Osteocyte (in vitro differentiated cells): Measurements from ENCODE around the gene SEMA5B. TPM values are rescaled to one million over a fixed set of nuclear protein-coding genes. Genes with fewer than 3 reads are reported as not detected.

Experiments used
- DNase-seq: peaks from one replicate; pipeline ENCODE4 v3.0.0; 2021; ENCODE audit warnings: mixed read lengths; ENCODE audit not compliant: unreplicated experiment; ENCODE audit errors: extremely low spot score
- H3K27ac Mint-ChIP-seq: one replicate; pipeline ENCODE4 v1.8.0; 2021; ENCODE audit warnings: mild to moderate bottlenecking, mixed read lengths; ENCODE audit not compliant: unreplicated experiment
- H3K27me3 Mint-ChIP-seq: one replicate; pipeline ENCODE4 v1.8.0; 2021; ENCODE audit warnings: mixed read lengths; ENCODE audit not compliant: unreplicated experiment
- H3K36me3 Mint-ChIP-seq: one replicate; pipeline ENCODE4 v1.8.0; 2021; ENCODE audit warnings: mixed read lengths; ENCODE audit not compliant: unreplicated experiment
- H3K4me1 Mint-ChIP-seq: one replicate; pipeline ENCODE4 v1.8.0; 2021; ENCODE audit warnings: mixed read lengths; ENCODE audit not compliant: unreplicated experiment
- H3K4me3 Mint-ChIP-seq: one replicate; pipeline ENCODE4 v1.8.0; 2021; ENCODE audit warnings: mild to moderate bottlenecking, moderate library complexity, mixed read lengths; ENCODE audit not compliant: unreplicated experiment
- H3K9me3 Mint-ChIP-seq: one replicate; pipeline ENCODE4 v1.8.0; 2021; ENCODE audit warnings: mixed read lengths; ENCODE audit not compliant: unreplicated experiment
- total RNA-seq: library from RNA; stranded (reverse); gene quantifications from 2 replicates; pipeline ENCODE4 v1.2.1, GENCODE V29; 2021
- TF ChIP-seq, protein P1 (sequence below): fragments of 200-600 bp; sonication (generic); IDR thresholded peaks from 2 replicates; pipeline ENCODE4 v1.5.0; 2021; ENCODE audit warnings: antibody characterized with exemption, mild to moderate bottlenecking, moderate library complexity

SEMA5B gene
- total RNA-seq, 1 donor from 2014 or later = 1.3 TPM

DNA sequence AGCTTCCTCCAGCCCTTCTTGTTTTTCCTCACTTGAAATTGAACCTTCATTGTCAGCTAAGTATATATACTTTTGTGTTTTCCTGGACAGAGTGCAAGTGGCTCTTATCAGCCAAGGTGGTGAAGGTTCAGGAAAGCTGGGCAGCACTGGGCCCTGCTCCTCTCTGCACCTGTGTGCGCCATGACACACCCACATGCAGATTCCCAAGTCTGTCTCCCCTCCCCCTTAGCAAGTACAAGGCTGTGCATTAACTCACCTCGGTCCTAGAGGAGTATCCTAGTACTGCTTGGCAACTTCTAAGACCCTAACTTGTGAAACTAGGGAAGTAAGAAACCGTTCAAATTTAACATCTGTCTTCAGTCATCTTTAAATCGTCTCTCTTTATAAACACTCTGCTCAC, 146.9 kb downstream of the SEMA5B start:
- Mint-ChIP-seq H3K27ac (no peak overlapping the region), H3K9me3 (no peaks in the 10 kb centered on the region), H3K4me3 (no peak overlapping the region), H3K27me3 (no peaks in the 10 kb centered on the region), H3K36me3 (peaks cover 19% of the 10 kb centered on the region), H3K4me1 (no peaks in the 10 kb centered on the region)
- TF ChIP-seq, protein P1, sequence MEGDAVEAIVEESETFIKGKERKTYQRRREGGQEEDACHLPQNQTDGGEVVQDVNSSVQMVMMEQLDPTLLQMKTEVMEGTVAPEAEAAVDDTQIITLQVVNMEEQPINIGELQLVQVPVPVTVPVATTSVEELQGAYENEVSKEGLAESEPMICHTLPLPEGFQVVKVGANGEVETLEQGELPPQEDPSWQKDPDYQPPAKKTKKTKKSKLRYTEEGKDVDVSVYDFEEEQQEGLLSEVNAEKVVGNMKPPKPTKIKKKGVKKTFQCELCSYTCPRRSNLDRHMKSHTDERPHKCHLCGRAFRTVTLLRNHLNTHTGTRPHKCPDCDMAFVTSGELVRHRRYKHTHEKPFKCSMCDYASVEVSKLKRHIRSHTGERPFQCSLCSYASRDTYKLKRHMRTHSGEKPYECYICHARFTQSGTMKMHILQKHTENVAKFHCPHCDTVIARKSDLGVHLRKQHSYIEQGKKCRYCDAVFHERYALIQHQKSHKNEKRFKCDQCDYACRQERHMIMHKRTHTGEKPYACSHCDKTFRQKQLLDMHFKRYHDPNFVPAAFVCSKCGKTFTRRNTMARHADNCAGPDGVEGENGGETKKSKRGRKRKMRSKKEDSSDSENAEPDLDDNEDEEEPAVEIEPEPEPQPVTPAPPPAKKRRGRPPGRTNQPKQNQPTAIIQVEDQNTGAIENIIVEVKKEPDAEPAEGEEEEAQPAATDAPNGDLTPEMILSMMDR = no peak
- DNase-seq = no peak

DNA sequence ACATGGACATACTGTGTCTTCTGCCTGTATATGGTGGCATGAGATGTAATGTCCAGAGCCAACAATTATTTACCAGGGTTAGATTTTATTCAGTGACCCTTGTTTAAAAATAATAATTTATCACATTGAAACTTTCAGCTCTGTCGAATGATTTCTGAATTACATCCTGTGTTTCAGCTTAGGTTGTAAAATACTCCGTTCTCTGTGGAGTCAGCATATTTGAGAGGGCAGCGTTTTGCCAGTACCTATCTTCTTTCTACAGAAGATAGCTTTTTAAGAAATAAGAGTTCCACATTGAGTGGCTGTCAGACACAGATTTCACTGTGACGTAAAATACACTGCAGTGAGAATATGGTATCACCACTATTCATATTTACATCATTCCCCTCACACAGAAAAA, 147.4 kb downstream of the SEMA5B start:
- H3K27ac Mint-ChIP-seq = no peak overlapping the region
- H3K27me3 Mint-ChIP-seq = no peaks in the 10 kb centered on the region
- TF ChIP-seq, protein P1 = no peak
- peaks cover 19% of the 10 kb centered on the region for H3K36me3 Mint-ChIP-seq
- H3K4me3 Mint-ChIP-seq = no peak overlapping the region
- DNase-seq = no peak
- no peaks in the 10 kb centered on the region for H3K4me1 Mint-ChIP-seq
- no peaks in the 10 kb centered on the region for H3K9me3 Mint-ChIP-seq

DNA sequence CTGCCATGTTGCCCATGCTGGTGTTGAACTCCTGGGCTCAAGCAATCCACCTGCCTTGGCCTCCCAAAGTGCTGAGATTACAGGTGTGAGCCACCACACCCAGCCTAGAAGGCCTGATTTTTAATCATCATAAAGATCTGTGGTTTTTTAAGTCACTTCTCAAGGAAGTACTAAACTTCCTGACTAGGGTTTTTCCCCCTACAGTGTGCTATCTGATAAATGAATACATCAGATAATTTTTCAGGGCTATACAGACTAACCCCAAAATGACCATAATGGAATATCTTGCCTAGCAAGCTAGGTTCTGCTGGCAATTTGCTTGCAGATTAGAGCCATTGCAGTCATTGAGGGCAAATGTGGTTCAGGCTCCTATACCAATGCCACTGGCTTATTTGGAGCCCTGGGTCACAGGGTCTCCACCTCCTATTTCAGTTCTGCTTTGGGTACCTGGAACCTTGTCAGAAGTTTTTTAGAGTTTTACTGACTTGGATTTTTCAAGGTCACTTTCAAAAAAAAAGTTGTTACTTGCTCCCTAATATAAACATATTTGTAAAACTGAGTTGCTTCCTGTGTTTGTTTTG, 151.9 kb downstream of the SEMA5B start:
- no peak overlapping the region for H3K4me3 Mint-ChIP-seq
- H3K4me1 Mint-ChIP-seq = peaks cover 2% of the 10 kb centered on the region

DNA sequence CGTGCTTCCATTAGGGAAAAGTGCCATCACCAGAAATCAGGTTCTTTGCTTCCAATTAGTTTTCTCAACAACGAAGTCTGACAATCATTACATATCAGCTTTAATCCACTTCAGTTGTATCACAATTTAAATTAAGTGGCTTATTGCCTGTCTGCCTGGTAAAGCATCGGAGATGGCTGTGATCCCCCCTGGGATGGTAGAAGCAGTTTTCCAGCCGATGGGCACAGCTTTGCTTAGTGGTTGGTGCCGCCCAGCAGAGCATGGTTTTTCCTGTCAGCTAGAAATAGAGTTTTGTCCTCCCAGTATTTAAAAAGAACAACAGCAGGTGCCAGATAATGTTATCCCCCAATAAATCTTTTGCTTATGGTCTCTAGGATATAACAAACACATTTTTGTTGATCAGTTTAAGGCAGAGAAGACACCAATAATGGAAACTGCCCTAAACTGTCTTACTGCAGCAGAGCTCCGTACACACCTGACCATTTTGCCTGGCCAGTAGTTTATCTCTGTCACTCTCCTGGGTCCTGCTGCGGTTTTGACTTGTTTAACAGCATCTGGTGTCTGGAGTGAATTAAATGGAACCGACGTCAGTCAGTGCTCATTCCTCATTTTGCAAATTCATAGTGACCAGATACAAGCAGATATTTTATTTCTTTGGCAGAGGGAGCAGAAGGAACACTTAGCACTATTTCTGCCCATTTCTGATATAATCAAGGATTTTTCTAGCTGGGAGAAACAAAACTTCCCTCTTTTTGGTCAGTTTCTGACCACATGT, 153.6 kb downstream of the SEMA5B start:
- no peak overlapping the region for H3K4me3 Mint-ChIP-seq
- H3K27me3 Mint-ChIP-seq = no peaks in the 10 kb centered on the region
- H3K9me3 Mint-ChIP-seq = no peaks in the 10 kb centered on the region
- peaks cover 2% of the 10 kb centered on the region for H3K4me1 Mint-ChIP-seq
- TF ChIP-seq, protein P1 = no peak
- peaks cover 3% of the 10 kb centered on the region for H3K36me3 Mint-ChIP-seq
- no peak for DNase-seq
- no peak overlapping the region for H3K27ac Mint-ChIP-seq

More for the DNA sequence above, 151.9 kb downstream of the SEMA5B start:
- Mint-ChIP-seq H3K9me3 (no peaks in the 10 kb centered on the region), H3K27ac (no peak overlapping the region), H3K36me3 (peaks cover 10% of the 10 kb centered on the region), H3K27me3 (no peaks in the 10 kb centered on the region)
- TF ChIP-seq, protein P1 = no peak
- DNase-seq = no peak

DNA sequence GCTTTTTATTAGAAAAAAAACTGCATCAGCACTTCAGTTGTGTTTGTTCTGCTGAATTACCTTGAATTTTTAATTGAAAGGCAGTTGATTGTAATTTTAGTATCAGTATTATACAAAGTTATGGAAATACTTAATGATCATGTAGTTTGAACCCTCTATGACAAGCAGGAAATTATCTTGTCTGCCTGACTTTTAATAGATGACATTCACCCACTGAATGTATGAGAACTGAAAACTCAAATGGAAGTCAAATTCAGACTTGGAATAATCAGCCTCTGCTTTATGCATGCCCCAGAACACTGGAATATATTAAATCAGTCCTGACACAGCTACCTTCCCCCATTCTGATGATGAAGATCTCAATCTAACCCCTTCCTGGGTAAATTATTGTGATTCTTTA, 159.2 kb downstream of the SEMA5B start:
- peaks cover 3% of the 10 kb centered on the region for H3K36me3 Mint-ChIP-seq
- DNase-seq = no peak
- no peaks in the 10 kb centered on the region for H3K27me3 Mint-ChIP-seq
- H3K9me3 Mint-ChIP-seq = no peaks in the 10 kb centered on the region
- H3K4me3 Mint-ChIP-seq = no peak overlapping the region
- H3K27ac Mint-ChIP-seq = no peak overlapping the region
- TF ChIP-seq, protein P1 = no peak
- H3K4me1 Mint-ChIP-seq = peaks cover 4% of the 10 kb centered on the region
